DMS79 treated with DMSO at 0.1 percent for 48 hours (cell line): ENCODE data around the gene GLP1R.

Experiments
- DNase-seq: peaks from one replicate; lab custom pipeline; 2025; lab: John Stamatoyannopoulos, UW

The GLP1R gene

GRCh38 chr6:39086294-39086693 is 37.7 kb downstream of the GLP1R start:
- peak; percentile 13 for DNase-seq

- DNase-seq = no peak
Measured at GRCh38 chr6:39086711-39087110, 38.1 kb downstream of the GLP1R start.

GRCh38 chr6:39087197-39087596 is 38.6 kb downstream of the GLP1R start:
- DNase-seq = no peak

- DNase-seq = no peak
Measured at GRCh38 chr6:39088331-39088730, 39.8 kb downstream of the GLP1R start.

- DNase-seq = no peak
Measured at GRCh38 chr6:39090036-39090435, 41.5 kb downstream of the GLP1R start.

GRCh38 chr6:39091220-39091619 is 42.6 kb downstream of the GLP1R start:
- peak; percentile 31 for DNase-seq

- peak; percentile 16 for DNase-seq
Measured at GRCh38 chr6:39092124-39092523, 43.5 kb downstream of the GLP1R start.

GRCh38 chr6:39093149-39093708 is 44.6 kb downstream of the GLP1R start:
- no peak for DNase-seq

- no peak for DNase-seq
Measured at GRCh38 chr6:39095578-39095977, 47.0 kb downstream of the GLP1R start.

GRCh38 chr6:39100358-39100757 is 51.8 kb downstream of the GLP1R start:
- DNase-seq = no peak

- DNase-seq = no peak
Measured at GRCh38 chr6:39102071-39102820, 53.7 kb downstream of the GLP1R start.

- DNase-seq = no peak
Measured at GRCh38 chr6:39102821-39103136, 54.2 kb downstream of the GLP1R start.

- DNase-seq = peak; percentile 40
Measured at GRCh38 chr6:39104528-39104927, 55.9 kb downstream of the GLP1R start.

GRCh38 chr6:39107034-39107433 is 58.5 kb downstream of the GLP1R start:
- DNase-seq = no peak

- no peak for DNase-seq
Measured at GRCh38 chr6:39107641-39108040, 59.1 kb downstream of the GLP1R start.

GRCh38 chr6:39108041-39108839 is 59.7 kb downstream of the GLP1R start:
- DNase-seq = no peak

GRCh38 chr6:39111280-39111679 is 62.7 kb downstream of the GLP1R start:
- no peak for DNase-seq

- DNase-seq = no peak
Measured at GRCh38 chr6:39113788-39114187, 65.2 kb downstream of the GLP1R start.

GRCh38 chr6:39114388-39114703 is 65.8 kb downstream of the GLP1R start:
- DNase-seq = peak; percentile 62

- peak; percentile 95 for DNase-seq
Measured at GRCh38 chr6:39114704-39115599, 66.4 kb downstream of the GLP1R start, which contains the start of gene SAYSD1. Gene SAYSD1, minus strand, starts transcription at chr6:39115186. Its CDS starts 97 bp downstream, at chr6:39115089.

- no peak for DNase-seq
Measured at GRCh38 chr6:39118921-39119320, 70.3 kb downstream of the GLP1R start.

GRCh38 chr6:39124114-39124513 is 75.5 kb downstream of the GLP1R start:
- no peak for DNase-seq
